NCI-H524 (cell line): Measurements from ENCODE around the gene SLC25A21.
A peak's percentile ranks its signal among the peaks of the same experiment; 100 is the strongest.

Experiments
- DNase-seq, 2 experiments: peaks; one replicate each; lab custom pipeline; 2025; lab: John Stamatoyannopoulos, UW

Gene SLC25A21

GRCh38 chr14:37045340-37046061 lies 126.9 kb downstream of the SLC25A21 start:
- DNase-seq: no peak

GRCh38 chr14:37037636-37038387 lies 134.6 kb downstream of the SLC25A21 start:
- DNase-seq: no peak

- DNase-seq: no peak
These were observed 135.6 kb downstream of the SLC25A21 start for GRCh38 chr14:37036669-37037341.

GRCh38 chr14:37035401-37035800 lies 137.0 kb downstream of the SLC25A21 start:
- no peak for DNase-seq

GRCh38 chr14:37034410-37035285 lies 137.8 kb downstream of the SLC25A21 start:
- DNase-seq: peak; percentile 26 to 68

GRCh38 chr14:37032863-37033262 lies 139.5 kb downstream of the SLC25A21 start:
- DNase-seq: no peak

GRCh38 chr14:37027188-37027824 lies 145.1 kb downstream of the SLC25A21 start:
- DNase-seq: no peak

GRCh38 chr14:37023875-37024565 lies 148.4 kb downstream of the SLC25A21 start:
- DNase-seq: no peak

- no peak for DNase-seq
These were observed 151.0 kb downstream of the SLC25A21 start for GRCh38 chr14:37021390-37021789.

GRCh38 chr14:37019488-37019887 lies 152.9 kb downstream of the SLC25A21 start:
- DNase-seq: no peak

GRCh38 chr14:37018571-37019240 lies 153.7 kb downstream of the SLC25A21 start:
- no peak for DNase-seq

GRCh38 chr14:37013078-37013477 lies 159.3 kb downstream of the SLC25A21 start:
- DNase-seq: no peak

GRCh38 chr14:36998686-36999085 lies 173.7 kb downstream of the SLC25A21 start:
- DNase-seq: no peak

- no peak for DNase-seq
These were observed 174.6 kb downstream of the SLC25A21 start for GRCh38 chr14:36997843-36998242.

GRCh38 chr14:36996857-36997590 lies 175.4 kb downstream of the SLC25A21 start:
- no peak for DNase-seq

GRCh38 chr14:36996133-36996856 lies 176.1 kb downstream of the SLC25A21 start:
- DNase-seq: no peak

- no peak for DNase-seq
These were observed 182.6 kb downstream of the SLC25A21 start for GRCh38 chr14:36989806-36990205.

- no peak for DNase-seq
These were observed 183.4 kb downstream of the SLC25A21 start for GRCh38 chr14:36988989-36989388.

- DNase-seq: no peak
These were observed 183.8 kb downstream of the SLC25A21 start for GRCh38 chr14:36988568-36988967.
